Limb (tissue), 2 donors: ENCODE data around the gene GALNS.
"Not testable (repeated sequence)": the region's sequence is repeated elsewhere in the genome, so short reads cannot be mapped to it uniquely, and the experiment has no call there.

Experiments
- DNase-seq, 2 donors: peaks; one replicate each; pipeline ENCODE4 v3.0.0-alpha.2; 2016; ENCODE audit errors: extremely low spot score in 2 of 2

GALNS gene

GRCh38 chr16:88805887-88806393, 50.8 kb downstream of the GALNS start:
- no peak for DNase-seq

GRCh38 chr16:88805340-88805715, 51.4 kb downstream of the GALNS start:
- no peak for DNase-seq

GRCh38 chr16:88804552-88805339, 52.0 kb downstream of the GALNS start:
- DNase-seq = peak in 1 of 2 donors; percentile 27

GRCh38 chr16:88804173-88804551, 52.6 kb downstream of the GALNS start:
- no peak for DNase-seq

- DNase-seq = peak; percentile 84 to 94
Observed at GRCh38 chr16:88803264-88803987, 53.3 kb downstream of the GALNS start, which contains the start of gene CDT1. CDT1 (plus strand) TSS chr16:88803789; CDS start chr16:88803832, 43 bp downstream.

GRCh38 chr16:88800277-88800592, 56.5 kb downstream of the GALNS start:
- no peak for DNase-seq

- DNase-seq = no peak
Observed at GRCh38 chr16:88799569-88800276, 57.0 kb downstream of the GALNS start.

- no peak for DNase-seq
Observed at GRCh38 chr16:88798772-88799455, 57.8 kb downstream of the GALNS start.

- DNase-seq = no peak
Observed at GRCh38 chr16:88798073-88798472, 58.7 kb downstream of the GALNS start.

GRCh38 chr16:88796278-88796677, 60.5 kb downstream of the GALNS start:
- DNase-seq = no peak

GRCh38 chr16:88793251-88793954, 63.3 kb downstream of the GALNS start:
- DNase-seq = no peak

GRCh38 chr16:88792668-88793250, 64.0 kb downstream of the GALNS start:
- DNase-seq = peak in 1 of 2 donors; percentile 27

GRCh38 chr16:88792078-88792550, 64.6 kb downstream of the GALNS start:
- no peak for DNase-seq

GRCh38 chr16:88790312-88791211, 66.2 kb downstream of the GALNS start:
- peak in 1 of 2 donors; percentile 42 for DNase-seq

- DNase-seq = no peak
Observed at GRCh38 chr16:88789594-88789993, 67.2 kb downstream of the GALNS start.

GRCh38 chr16:88788749-88789148, 68.0 kb downstream of the GALNS start:
- DNase-seq = not testable (repeated sequence)

GRCh38 chr16:88787579-88788314, 69.0 kb downstream of the GALNS start:
- DNase-seq = no peak

- peak in 1 of 2 donors; percentile 76 for DNase-seq
Observed at GRCh38 chr16:88785106-88785924, 71.4 kb downstream of the GALNS start, which contains the start of gene PIEZO1. PIEZO1 (minus strand) TSS chr16:88785220; CDS start chr16:88784964, 256 bp downstream.
